ENCODE results near the gene ERCC2. TPM values are rescaled to one million over a fixed set of nuclear protein-coding genes. Genes with fewer than 3 reads are reported as not detected.
"Not testable (repeated sequence)": the region's sequence is repeated elsewhere in the genome, so short reads cannot be mapped to it uniquely, and the experiment has no call there.

ERCC2 gene
- total RNA-seq, 1 donor from 2014 or later: 11.4 TPM

- intact Hi-C loops (cut with micrococcal nuclease): no loop called here
- peaks cover 40% of the 10 kb centered on the region for H3K4me1 ChIP-seq
- no peaks in the 10 kb centered on the region for H3K9me3 ChIP-seq (replicated peaks)
- peaks cover 35% of the 10 kb centered on the region for H3K27me3 ChIP-seq (ENCODE audit: low read depth)
- TF ChIP-seq CTCF (IDR thresholded peaks at IDR 0.05; ENCODE audit: borderline replicate concordance): no peak
- H3K4me3 ChIP-seq: peak overlapping the region; percentile 72
- peak overlapping the region; percentile 95 for H3K27ac ChIP-seq (replicated peaks)
- no peak for DNase-seq
- peaks cover 34% of the 10 kb centered on the region for H3K36me3 ChIP-seq
Observed at GRCh38 chr19:45320997-45321775, 49.2 kb downstream of the ERCC2 start.

GRCh38 chr19:45315304-45315703 is 55.1 kb downstream of the ERCC2 start:
- peaks cover 13% of the 10 kb centered on the region for H3K27me3 ChIP-seq (ENCODE audit: low read depth)
- intact Hi-C loops (cut with micrococcal nuclease): no loop called here
- peaks cover 80% of the 10 kb centered on the region for H3K4me1 ChIP-seq
- no peaks in the 10 kb centered on the region for H3K9me3 ChIP-seq (replicated peaks)
- TF ChIP-seq CTCF (IDR thresholded peaks at IDR 0.05; ENCODE audit: borderline replicate concordance): no peak
- H3K4me3 ChIP-seq: peak overlapping the region; percentile 6
- peaks cover 72% of the 10 kb centered on the region for H3K36me3 ChIP-seq
- DNase-seq: no peak
- no peak overlapping the region for H3K27ac ChIP-seq (replicated peaks)

- TF ChIP-seq CTCF (IDR thresholded peaks at IDR 0.05; ENCODE audit: borderline replicate concordance): no peak
Observed at GRCh38 chr19:45314708-45315245, 55.6 kb downstream of the ERCC2 start.

GRCh38 chr19:45312285-45312684 is 58.1 kb downstream of the ERCC2 start:
- H3K27me3 ChIP-seq (ENCODE audit: low read depth): peaks cover 11% of the 10 kb centered on the region
- H3K36me3 ChIP-seq: peaks cover 66% of the 10 kb centered on the region
- peak overlapping the region; percentile 59 for H3K27ac ChIP-seq (replicated peaks)
- DNase-seq; intact Hi-C loops (cut with micrococcal nuclease); H3K9me3 ChIP-seq (replicated peaks): not testable (repeated sequence)
- H3K4me1 ChIP-seq: peaks cover 55% of the 10 kb centered on the region
- peak overlapping the region; percentile 4 for H3K4me3 ChIP-seq

More at GRCh38 chr19:45314708-45315245, 55.6 kb downstream of the ERCC2 start:
- DNase-seq: no peak
- Histone ChIP-seq H3K27ac (replicated peaks) (no peak overlapping the region), H3K9me3 (replicated peaks) (no peaks in the 10 kb centered on the region), H3K27me3 (ENCODE audit: low read depth) (peaks cover 13% of the 10 kb centered on the region), H3K4me1 (peaks cover 79% of the 10 kb centered on the region), H3K4me3 (peak overlapping the region; percentile 6), H3K36me3 (peaks cover 69% of the 10 kb centered on the region)
- intact Hi-C loops (cut with micrococcal nuclease): no loop called here

GRCh38 chr19:45311621-45312020 is 58.8 kb downstream of the ERCC2 start:
- no peak for TF ChIP-seq CTCF (IDR thresholded peaks at IDR 0.05; ENCODE audit: borderline replicate concordance)
- Histone ChIP-seq H3K4me3 (peak overlapping the region; percentile 1), H3K9me3 (replicated peaks) (no peaks in the 10 kb centered on the region), H3K36me3 (peaks cover 68% of the 10 kb centered on the region), H3K27ac (replicated peaks) (peak overlapping the region; percentile 59), H3K27me3 (ENCODE audit: low read depth) (peaks cover 6% of the 10 kb centered on the region), H3K4me1 (peaks cover 49% of the 10 kb centered on the region)
- no peak for DNase-seq
- intact Hi-C loops (cut with micrococcal nuclease): no loop called here

- intact Hi-C loops (cut with micrococcal nuclease); H3K4me3 ChIP-seq; H3K27me3 ChIP-seq (ENCODE audit: low read depth); H3K9me3 ChIP-seq (replicated peaks); DNase-seq: not testable (repeated sequence)
- H3K4me1 ChIP-seq: peaks cover 34% of the 10 kb centered on the region
- peak overlapping the region; percentile 59 for H3K27ac ChIP-seq (replicated peaks)
- H3K36me3 ChIP-seq: peaks cover 66% of the 10 kb centered on the region
Observed at GRCh38 chr19:45309322-45309721, 61.1 kb downstream of the ERCC2 start.

All from left ventricle myocardium inferior (tissue), 1 donor.